Measurements from ENCODE around the gene DMXL2.

The DMXL2 gene

GRCh38 chr15:51600114-51600513 is 22.5 kb downstream of the DMXL2 start:
- H3K36me3 ChIP-seq (ENCODE audit: control insufficient read depth, insufficient read depth, low read length) = no peaks in the 10 kb centered on the region
- no peaks in the 10 kb centered on the region for H3K4me1 ChIP-seq (ENCODE audit: control insufficient read depth, insufficient read depth, low read length, poor library complexity, severe bottlenecking)
- H3K27ac ChIP-seq (ENCODE audit: low read depth, low read length, severe bottlenecking) = no peak overlapping the region
- no peak overlapping the region for H3K4me3 ChIP-seq (ENCODE audit: extremely low read depth, insufficient read depth, low read length, poor library complexity, severe bottlenecking)
- H3K9me3 ChIP-seq (ENCODE audit: control insufficient read depth, low read length) = no peaks in the 10 kb centered on the region
- no CpG with 5 or more reads among the region's 1 CpG for WGBS, 2 experiments (ENCODE audit: insufficient coverage in 2 of 2)

DNA sequence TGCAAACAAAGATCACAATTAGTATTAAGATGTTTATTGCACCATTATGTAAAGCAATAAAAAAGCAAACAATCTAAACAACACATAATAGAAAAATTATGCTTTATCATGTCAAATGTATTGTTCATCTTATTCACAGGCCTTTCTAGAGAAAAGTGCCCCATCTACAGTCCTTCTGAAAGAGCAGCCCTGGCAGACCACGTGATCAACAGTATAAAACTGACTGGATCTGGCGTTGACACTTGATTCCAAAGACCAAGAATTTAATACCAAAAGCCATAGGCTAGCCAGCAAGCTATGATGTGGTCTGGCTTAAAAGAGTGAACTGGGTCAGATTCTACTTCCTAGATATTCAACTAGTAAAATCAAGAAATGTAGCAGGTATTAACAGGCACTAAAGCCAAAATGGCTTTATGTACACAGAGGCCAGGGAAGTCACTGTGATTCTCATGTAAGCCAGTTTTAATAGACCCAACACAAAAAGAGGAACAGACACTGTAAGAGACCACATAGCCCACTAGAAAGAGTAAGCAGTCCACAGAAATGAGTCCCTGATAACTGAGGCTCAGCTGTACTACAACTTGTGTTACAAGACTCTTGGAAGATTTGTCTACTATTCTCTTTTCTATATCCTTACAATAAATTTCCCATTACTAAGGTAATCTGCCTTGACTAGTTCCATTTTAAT is 32.5 kb downstream of the DMXL2 start:
- no peak overlapping the region for H3K4me3 ChIP-seq (ENCODE audit: extremely low read depth, insufficient read depth, low read length, poor library complexity, severe bottlenecking)

DNA sequence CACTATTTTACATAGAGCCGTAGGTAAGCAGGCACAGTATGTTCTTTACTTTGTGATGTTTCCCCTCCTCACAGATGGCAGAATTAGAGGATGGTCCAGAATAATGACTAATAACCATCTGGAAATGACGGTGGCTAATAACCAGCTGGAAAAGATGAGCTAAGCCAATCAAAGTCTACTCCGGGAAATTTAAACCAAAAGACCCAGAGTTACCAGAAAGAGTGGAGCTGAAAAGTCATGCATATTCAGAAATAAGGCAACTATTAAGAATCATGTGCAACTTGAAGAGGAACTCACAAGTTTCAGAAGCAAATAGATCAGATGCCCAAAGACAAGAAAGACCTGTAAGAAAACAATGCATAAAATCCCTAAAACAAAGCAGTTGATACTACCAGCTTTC is 33.6 kb downstream of the DMXL2 start:
- 96% methylated on average over 2 of the region's 3 CpGs; no CpG with 5 or more reads in 1 of the 2 experiments for WGBS, 2 experiments (ENCODE audit: insufficient coverage in 2 of 2)

More for the DNA sequence above, 32.5 kb downstream of the DMXL2 start:
- Histone ChIP-seq H3K4me1 (ENCODE audit: control insufficient read depth, insufficient read depth, low read length, poor library complexity, severe bottlenecking) (no peaks in the 10 kb centered on the region), H3K27ac (ENCODE audit: low read depth, low read length, severe bottlenecking) (no peak overlapping the region), H3K36me3 (ENCODE audit: control insufficient read depth, insufficient read depth, low read length) (no peaks in the 10 kb centered on the region), H3K9me3 (ENCODE audit: control insufficient read depth, low read length) (no peaks in the 10 kb centered on the region)
- WGBS, 2 experiments (ENCODE audit: insufficient coverage in 2 of 2) = 60% methylated on average over 1 of the region's 2 CpGs; no CpG with 5 or more reads in 1 of the 2 experiments

DNA sequence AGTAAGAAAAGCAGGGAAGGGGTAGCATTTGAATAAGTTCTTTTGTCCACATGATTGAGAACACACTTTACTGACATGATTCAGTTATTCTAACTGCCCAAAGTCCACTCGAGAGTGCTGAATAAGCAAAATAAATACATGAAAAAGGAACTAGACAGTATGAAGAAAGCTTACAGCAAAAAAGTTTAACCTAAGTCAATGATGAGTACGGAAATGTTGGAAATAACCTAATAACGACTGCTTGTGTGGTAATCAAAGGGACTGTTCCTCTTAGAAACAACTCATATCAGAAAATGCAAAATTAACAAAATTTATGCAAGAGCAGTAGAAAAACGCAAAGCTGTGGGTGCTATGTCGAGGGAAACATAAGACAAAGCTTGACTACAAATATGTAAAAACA is 36.6 kb downstream of the DMXL2 start:
- 100% methylated on average over 1 of the region's 5 CpGs; no CpG with 5 or more reads in 1 of the 2 experiments for WGBS, 2 experiments (ENCODE audit: insufficient coverage in 2 of 2)
- H3K9me3 ChIP-seq (ENCODE audit: control insufficient read depth, low read length) = no peaks in the 10 kb centered on the region
- H3K4me3 ChIP-seq (ENCODE audit: extremely low read depth, insufficient read depth, low read length, poor library complexity, severe bottlenecking) = no peak overlapping the region
- H3K36me3 ChIP-seq (ENCODE audit: control insufficient read depth, insufficient read depth, low read length) = no peaks in the 10 kb centered on the region
- H3K27ac ChIP-seq (ENCODE audit: low read depth, low read length, severe bottlenecking) = no peak overlapping the region
- H3K4me1 ChIP-seq (ENCODE audit: control insufficient read depth, insufficient read depth, low read length, poor library complexity, severe bottlenecking) = no peaks in the 10 kb centered on the region

More for the DNA sequence above, 33.6 kb downstream of the DMXL2 start:
- Histone ChIP-seq H3K4me1 (ENCODE audit: control insufficient read depth, insufficient read depth, low read length, poor library complexity, severe bottlenecking) (no peaks in the 10 kb centered on the region), H3K36me3 (ENCODE audit: control insufficient read depth, insufficient read depth, low read length) (no peaks in the 10 kb centered on the region), H3K4me3 (ENCODE audit: extremely low read depth, insufficient read depth, low read length, poor library complexity, severe bottlenecking) (no peak overlapping the region), H3K9me3 (ENCODE audit: control insufficient read depth, low read length) (no peaks in the 10 kb centered on the region), H3K27ac (ENCODE audit: low read depth, low read length, severe bottlenecking) (no peak overlapping the region)

DNA sequence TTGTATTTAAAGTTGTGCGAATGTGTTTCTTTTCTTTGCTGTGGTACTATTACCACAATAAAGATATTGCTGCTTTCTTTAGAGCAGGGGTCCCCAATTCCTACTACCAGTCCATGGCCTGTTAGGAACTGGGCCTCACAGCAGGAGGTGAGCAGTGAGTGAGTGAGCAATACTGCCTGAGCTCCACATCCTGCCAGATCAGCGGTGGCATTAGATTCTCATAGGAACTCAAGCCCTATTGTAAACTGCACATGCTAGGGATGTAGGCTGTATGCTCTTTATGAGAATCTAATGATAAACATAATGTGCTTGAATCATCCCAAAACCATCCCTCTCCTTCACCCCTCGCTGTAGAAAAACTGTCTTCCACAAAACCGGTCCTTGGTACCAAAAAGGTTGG is 41.6 kb downstream of the DMXL2 start:
- H3K4me1 ChIP-seq (ENCODE audit: control insufficient read depth, insufficient read depth, low read length, poor library complexity, severe bottlenecking) = no peaks in the 10 kb centered on the region
- H3K27ac ChIP-seq (ENCODE audit: low read depth, low read length, severe bottlenecking) = no peak overlapping the region
- no peaks in the 10 kb centered on the region for H3K36me3 ChIP-seq (ENCODE audit: control insufficient read depth, insufficient read depth, low read length)
- no peak overlapping the region for H3K4me3 ChIP-seq (ENCODE audit: extremely low read depth, insufficient read depth, low read length, poor library complexity, severe bottlenecking)
- H3K9me3 ChIP-seq (ENCODE audit: control insufficient read depth, low read length) = no peaks in the 10 kb centered on the region
- 87 to 100% methylated on average over 1 to 3 of the region's 4 CpGs for WGBS, 2 experiments (ENCODE audit: insufficient coverage in 2 of 2)

- Histone ChIP-seq H3K9me3 (ENCODE audit: control insufficient read depth, low read length) (no peaks in the 10 kb centered on the region), H3K4me1 (ENCODE audit: control insufficient read depth, insufficient read depth, low read length, poor library complexity, severe bottlenecking) (no peaks in the 10 kb centered on the region), H3K36me3 (ENCODE audit: control insufficient read depth, insufficient read depth, low read length) (no peaks in the 10 kb centered on the region), H3K4me3 (ENCODE audit: extremely low read depth, insufficient read depth, low read length, poor library complexity, severe bottlenecking) (no peak overlapping the region), H3K27ac (ENCODE audit: low read depth, low read length, severe bottlenecking) (no peak overlapping the region)
- 78% methylated on average over 1 of the region's 2 CpGs; no CpG with 5 or more reads in 1 of the 2 experiments for WGBS, 2 experiments (ENCODE audit: insufficient coverage in 2 of 2)
Measured at GRCh38 chr15:51580385-51580784, 42.2 kb downstream of the DMXL2 start.

GRCh38 chr15:51579012-51579411 is 43.6 kb downstream of the DMXL2 start:
- Histone ChIP-seq H3K27ac (ENCODE audit: low read depth, low read length, severe bottlenecking) (no peak overlapping the region), H3K36me3 (ENCODE audit: control insufficient read depth, insufficient read depth, low read length) (no peaks in the 10 kb centered on the region), H3K9me3 (ENCODE audit: control insufficient read depth, low read length) (no peaks in the 10 kb centered on the region), H3K4me1 (ENCODE audit: control insufficient read depth, insufficient read depth, low read length, poor library complexity, severe bottlenecking) (no peaks in the 10 kb centered on the region), H3K4me3 (ENCODE audit: extremely low read depth, insufficient read depth, low read length, poor library complexity, severe bottlenecking) (no peak overlapping the region)
- WGBS, 2 experiments (ENCODE audit: insufficient coverage in 2 of 2) = 83 to 88% methylated on average over 1 of the region's 2 CpGs

DNA sequence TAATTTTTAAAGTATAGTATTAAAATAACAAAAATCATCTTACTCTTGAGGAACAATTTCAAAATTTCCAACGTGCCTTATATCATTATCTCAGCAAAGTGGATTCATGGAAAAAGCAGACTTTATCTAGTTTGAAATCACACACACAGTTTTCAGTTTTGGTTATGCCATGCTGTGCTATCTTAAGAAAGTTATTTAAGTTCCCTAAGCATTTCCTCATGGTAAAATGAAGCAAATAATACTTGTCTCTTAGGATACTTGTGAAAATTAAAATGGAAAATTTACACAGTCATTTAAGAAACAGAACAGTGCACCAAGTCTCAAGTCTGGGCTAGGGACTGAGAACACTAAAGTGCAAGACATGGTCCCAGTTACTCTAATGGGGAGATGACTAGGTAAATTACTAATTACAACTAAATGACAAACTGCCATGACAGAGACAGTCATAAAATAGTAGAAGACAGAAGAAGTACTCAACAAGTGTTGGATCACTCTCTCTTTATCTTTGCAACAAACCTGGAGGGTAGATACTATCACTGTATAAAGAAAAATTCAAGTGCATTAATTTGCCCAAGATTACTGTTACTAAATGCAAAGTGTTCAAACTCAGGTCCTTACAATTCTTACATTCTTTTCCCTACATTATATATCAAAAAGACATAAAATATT is 44.8 kb downstream of the DMXL2 start:
- H3K4me3 ChIP-seq (ENCODE audit: extremely low read depth, insufficient read depth, low read length, poor library complexity, severe bottlenecking) = no peak overlapping the region
- H3K9me3 ChIP-seq (ENCODE audit: control insufficient read depth, low read length) = no peaks in the 10 kb centered on the region
- 100% methylated on average over 1 of the region's 1 CpG; no CpG with 5 or more reads in 1 of the 2 experiments for WGBS, 2 experiments (ENCODE audit: insufficient coverage in 2 of 2)
- H3K4me1 ChIP-seq (ENCODE audit: control insufficient read depth, insufficient read depth, low read length, poor library complexity, severe bottlenecking) = no peaks in the 10 kb centered on the region
- H3K27ac ChIP-seq (ENCODE audit: low read depth, low read length, severe bottlenecking) = no peak overlapping the region
- H3K36me3 ChIP-seq (ENCODE audit: control insufficient read depth, insufficient read depth, low read length) = no peaks in the 10 kb centered on the region

- H3K27ac ChIP-seq (ENCODE audit: low read depth, low read length, severe bottlenecking) = no peak overlapping the region
- no peaks in the 10 kb centered on the region for H3K4me1 ChIP-seq (ENCODE audit: control insufficient read depth, insufficient read depth, low read length, poor library complexity, severe bottlenecking)
- 93% methylated on average over 2 of the region's 2 CpGs; no CpG with 5 or more reads in 1 of the 2 experiments for WGBS, 2 experiments (ENCODE audit: insufficient coverage in 2 of 2)
- no peaks in the 10 kb centered on the region for H3K36me3 ChIP-seq (ENCODE audit: control insufficient read depth, insufficient read depth, low read length)
- H3K9me3 ChIP-seq (ENCODE audit: control insufficient read depth, low read length) = no peaks in the 10 kb centered on the region
- H3K4me3 ChIP-seq (ENCODE audit: extremely low read depth, insufficient read depth, low read length, poor library complexity, severe bottlenecking) = no peak overlapping the region
Measured at GRCh38 chr15:51576911-51577500, 45.6 kb downstream of the DMXL2 start.

DNA sequence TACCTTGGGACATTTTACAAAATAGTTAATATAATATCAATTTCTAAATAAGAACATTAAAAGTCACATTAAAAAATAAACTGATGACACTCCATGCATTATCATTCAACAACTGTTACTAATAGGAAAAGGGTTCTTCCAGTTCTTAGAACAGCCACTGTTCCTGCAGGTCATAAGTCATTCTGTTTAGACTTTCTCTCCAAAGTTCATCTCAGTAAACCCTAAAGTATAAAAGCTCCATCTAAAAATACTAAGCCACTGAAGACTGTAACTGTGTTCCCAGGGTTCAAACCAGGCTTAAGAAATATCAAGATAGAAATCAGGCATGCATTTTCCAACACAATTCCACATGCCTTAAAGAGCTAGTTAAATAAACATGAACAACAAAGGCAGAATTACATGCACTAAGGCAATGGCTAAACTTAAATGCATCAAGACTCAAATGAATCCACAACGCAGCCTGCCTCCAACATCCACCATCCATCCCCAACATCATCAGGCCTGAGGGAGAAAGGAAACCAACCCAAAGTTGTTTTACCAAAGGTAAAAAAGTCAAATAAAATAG is 46.2 kb downstream of the DMXL2 start:
- Histone ChIP-seq H3K4me1 (ENCODE audit: control insufficient read depth, insufficient read depth, low read length, poor library complexity, severe bottlenecking) (no peaks in the 10 kb centered on the region), H3K4me3 (ENCODE audit: extremely low read depth, insufficient read depth, low read length, poor library complexity, severe bottlenecking) (no peak overlapping the region), H3K27ac (ENCODE audit: low read depth, low read length, severe bottlenecking) (no peak overlapping the region), H3K9me3 (ENCODE audit: control insufficient read depth, low read length) (no peaks in the 10 kb centered on the region), H3K36me3 (ENCODE audit: control insufficient read depth, insufficient read depth, low read length) (no peaks in the 10 kb centered on the region)
- no CpG with 5 or more reads among the region's 1 CpG for WGBS, 2 experiments (ENCODE audit: insufficient coverage in 2 of 2)

All from mesodermal cell (in vitro differentiated cells).